IgD-negative memory B cell (primary cell): ENCODE data around the gene KCNQ1. TPM values are rescaled to one million over a fixed set of nuclear protein-coding genes. Genes with fewer than 3 reads are reported as not detected.

ENCODE experiments used
- H3K27ac Mint-ChIP-seq, 3 donors: one replicate each; pipeline ENCODE4 v1.8.0; 2020 to 2022; ENCODE audit warnings: mild to moderate bottlenecking in 3 of 3, mixed read lengths in 3 of 3, moderate library complexity in 1 of 3
- H3K27me3 Mint-ChIP-seq: one replicate; pipeline ENCODE4 v1.8.0; 2021; ENCODE audit warnings: mixed read lengths
- H3K36me3 Mint-ChIP-seq: one replicate; pipeline ENCODE4 v1.8.0; 2020; ENCODE audit warnings: mild to moderate bottlenecking, mixed read lengths
- H3K4me1 Mint-ChIP-seq, 3 donors: one replicate each; pipeline ENCODE4 v1.8.0; 2020 to 2022; ENCODE audit warnings: mixed read lengths in 3 of 3, mild to moderate bottlenecking in 1 of 3
- H3K4me3 Mint-ChIP-seq, 4 donors: one replicate each; pipeline ENCODE4 v1.8.0; 2020 to 2022; ENCODE audit warnings: mild to moderate bottlenecking in 4 of 4, mixed read lengths in 4 of 4, moderate library complexity in 3 of 4
- H3K9me3 Mint-ChIP-seq, 3 donors: one replicate each; pipeline ENCODE4 v1.8.0; 2020 to 2021; ENCODE audit warnings: mixed read lengths in 3 of 3, mild to moderate bottlenecking in 1 of 3
- polyA plus RNA-seq: library from polyadenylated mRNA; unstranded; fragments of 300-500 nt; fragmentation: Illumina TruSeq; gene quantifications from one replicate; pipeline ENCODE4 v1.2.3, GENCODE V29; 2021

KCNQ1 gene
- polyA plus RNA-seq, 1 donor from 2014 or later: 20.5 TPM

GRCh38 chr11:2714463-2714800 is 269.6 kb downstream of the KCNQ1 start:
- H3K36me3 Mint-ChIP-seq: peaks cover 13% of the 10 kb centered on the region
- H3K4me3 Mint-ChIP-seq: no peak overlapping the region
- H3K27me3 Mint-ChIP-seq: no peaks in the 10 kb centered on the region
- peaks cover 0 to 1% (median 0%) of the 10 kb centered on the region in 3 donors for H3K4me1 Mint-ChIP-seq
- H3K27ac Mint-ChIP-seq: peak overlapping the region in 2 of 3 donors; percentile 35 to 80
- H3K9me3 Mint-ChIP-seq: peaks cover 0 to 10% (median 1%) of the 10 kb centered on the region in 3 donors

- H3K4me3 Mint-ChIP-seq: peak overlapping the region in 1 of 4 donors; percentile 54
- H3K27me3 Mint-ChIP-seq: no peaks in the 10 kb centered on the region
- H3K4me1 Mint-ChIP-seq: peaks cover 0 to 1% (median 0%) of the 10 kb centered on the region in 3 donors
- peak overlapping the region in 2 of 3 donors; percentile 35 to 80 for H3K27ac Mint-ChIP-seq
- H3K9me3 Mint-ChIP-seq: peaks cover 0 to 6% (median 1%) of the 10 kb centered on the region in 3 donors
- H3K36me3 Mint-ChIP-seq: peaks cover 12% of the 10 kb centered on the region
Observed at GRCh38 chr11:2714871-2715270, 270.1 kb downstream of the KCNQ1 start.

GRCh38 chr11:2715716-2716350 is 271.0 kb downstream of the KCNQ1 start:
- peaks cover 0 to 1% (median 0%) of the 10 kb centered on the region in 3 donors for H3K4me1 Mint-ChIP-seq
- H3K9me3 Mint-ChIP-seq: no peaks in the 10 kb centered on the region
- no peak overlapping the region for H3K4me3 Mint-ChIP-seq
- H3K27me3 Mint-ChIP-seq: no peaks in the 10 kb centered on the region
- H3K27ac Mint-ChIP-seq: no peak overlapping the region
- H3K36me3 Mint-ChIP-seq: peaks cover 4% of the 10 kb centered on the region

GRCh38 chr11:2716376-2717095 is 271.7 kb downstream of the KCNQ1 start:
- Mint-ChIP-seq H3K27me3 (no peaks in the 10 kb centered on the region), H3K4me3 (no peak overlapping the region), H3K36me3 (no peaks in the 10 kb centered on the region), H3K4me1 (peaks cover 0 to 1% (median 0%) of the 10 kb centered on the region in 3 donors), H3K27ac (no peak overlapping the region), H3K9me3 (no peaks in the 10 kb centered on the region)

- peaks cover 0 to 1% (median 0%) of the 10 kb centered on the region in 3 donors for H3K4me1 Mint-ChIP-seq
- H3K27me3 Mint-ChIP-seq: no peaks in the 10 kb centered on the region
- no peak overlapping the region for H3K4me3 Mint-ChIP-seq
- no peaks in the 10 kb centered on the region for H3K9me3 Mint-ChIP-seq
- H3K27ac Mint-ChIP-seq: peak overlapping the region in 1 of 3 donors; percentile 62
- peaks cover 2% of the 10 kb centered on the region for H3K36me3 Mint-ChIP-seq
Observed at GRCh38 chr11:2717561-2718325, 272.9 kb downstream of the KCNQ1 start.

- H3K4me3 Mint-ChIP-seq: no peak overlapping the region
- H3K9me3 Mint-ChIP-seq: no peaks in the 10 kb centered on the region
- H3K27ac Mint-ChIP-seq: no peak overlapping the region
- H3K36me3 Mint-ChIP-seq: peaks cover 2% of the 10 kb centered on the region
- H3K4me1 Mint-ChIP-seq: peaks cover 0 to 3% (median 0%) of the 10 kb centered on the region in 3 donors
- peaks cover under 1% of the 10 kb centered on the region for H3K27me3 Mint-ChIP-seq
Observed at GRCh38 chr11:2718817-2719438, 274.1 kb downstream of the KCNQ1 start.

- Mint-ChIP-seq H3K27me3 (peaks cover 1% of the 10 kb centered on the region), H3K9me3 (no peaks in the 10 kb centered on the region), H3K4me1 (peaks cover 0 to 4% (median 0%) of the 10 kb centered on the region in 3 donors), H3K4me3 (peak overlapping the region in 1 of 4 donors; percentile 68), H3K27ac (peak overlapping the region in 1 of 3 donors; percentile 62), H3K36me3 (peaks cover 4% of the 10 kb centered on the region)
Observed at GRCh38 chr11:2719831-2720590, 275.2 kb downstream of the KCNQ1 start.

GRCh38 chr11:2721210-2721916 is 276.6 kb downstream of the KCNQ1 start:
- Mint-ChIP-seq H3K27ac (peak overlapping the region in 1 of 3 donors; percentile 47), H3K36me3 (peaks cover 4% of the 10 kb centered on the region), H3K4me1 (peaks cover 0 to 3% (median 0%) of the 10 kb centered on the region in 3 donors), H3K4me3 (no peak overlapping the region), H3K27me3 (peaks cover 1% of the 10 kb centered on the region), H3K9me3 (no peaks in the 10 kb centered on the region)

- Mint-ChIP-seq H3K9me3 (no peaks in the 10 kb centered on the region), H3K27me3 (peaks cover 1% of the 10 kb centered on the region), H3K27ac (no peak overlapping the region), H3K36me3 (peaks cover 4% of the 10 kb centered on the region), H3K4me3 (no peak overlapping the region), H3K4me1 (peaks cover 0 to 3% (median 0%) of the 10 kb centered on the region in 3 donors)
Observed at GRCh38 chr11:2722955-2723354, 278.1 kb downstream of the KCNQ1 start.

GRCh38 chr11:2724104-2724503 is 279.3 kb downstream of the KCNQ1 start:
- Mint-ChIP-seq H3K27ac (no peak overlapping the region), H3K4me1 (peaks cover 0 to 4% (median 0%) of the 10 kb centered on the region in 3 donors), H3K9me3 (no peaks in the 10 kb centered on the region), H3K36me3 (peaks cover 4% of the 10 kb centered on the region), H3K27me3 (peaks cover 1% of the 10 kb centered on the region), H3K4me3 (no peak overlapping the region)

GRCh38 chr11:2724653-2725367 is 280.0 kb downstream of the KCNQ1 start:
- H3K36me3 Mint-ChIP-seq: peaks cover 7% of the 10 kb centered on the region
- peak overlapping the region in 1 of 4 donors; percentile 15 for H3K4me3 Mint-ChIP-seq
- H3K9me3 Mint-ChIP-seq: no peaks in the 10 kb centered on the region
- peaks cover 0 to 4% (median 0%) of the 10 kb centered on the region in 3 donors for H3K4me1 Mint-ChIP-seq
- no peak overlapping the region for H3K27ac Mint-ChIP-seq
- peaks cover 1% of the 10 kb centered on the region for H3K27me3 Mint-ChIP-seq

- H3K27ac Mint-ChIP-seq: no peak overlapping the region
- no peaks in the 10 kb centered on the region for H3K9me3 Mint-ChIP-seq
- peaks cover 7% of the 10 kb centered on the region for H3K36me3 Mint-ChIP-seq
- H3K4me3 Mint-ChIP-seq: no peak overlapping the region
- peaks cover 0 to 4% (median 0%) of the 10 kb centered on the region in 3 donors for H3K4me1 Mint-ChIP-seq
- H3K27me3 Mint-ChIP-seq: peaks cover 1% of the 10 kb centered on the region
Observed at GRCh38 chr11:2725368-2726300, 280.8 kb downstream of the KCNQ1 start.
